GM18868 (cell line): ENCODE measurements around the gene RGS2.

Experiments
- ATAC-seq: cut with Tn5 transposase; IDR thresholded peaks from one replicate; pipeline ENCODE4 v1.9.1; 2021; ENCODE audit warnings: mild to moderate bottlenecking, moderate library complexity; ENCODE audit not compliant: unreplicated experiment

Gene RGS2

DNA sequence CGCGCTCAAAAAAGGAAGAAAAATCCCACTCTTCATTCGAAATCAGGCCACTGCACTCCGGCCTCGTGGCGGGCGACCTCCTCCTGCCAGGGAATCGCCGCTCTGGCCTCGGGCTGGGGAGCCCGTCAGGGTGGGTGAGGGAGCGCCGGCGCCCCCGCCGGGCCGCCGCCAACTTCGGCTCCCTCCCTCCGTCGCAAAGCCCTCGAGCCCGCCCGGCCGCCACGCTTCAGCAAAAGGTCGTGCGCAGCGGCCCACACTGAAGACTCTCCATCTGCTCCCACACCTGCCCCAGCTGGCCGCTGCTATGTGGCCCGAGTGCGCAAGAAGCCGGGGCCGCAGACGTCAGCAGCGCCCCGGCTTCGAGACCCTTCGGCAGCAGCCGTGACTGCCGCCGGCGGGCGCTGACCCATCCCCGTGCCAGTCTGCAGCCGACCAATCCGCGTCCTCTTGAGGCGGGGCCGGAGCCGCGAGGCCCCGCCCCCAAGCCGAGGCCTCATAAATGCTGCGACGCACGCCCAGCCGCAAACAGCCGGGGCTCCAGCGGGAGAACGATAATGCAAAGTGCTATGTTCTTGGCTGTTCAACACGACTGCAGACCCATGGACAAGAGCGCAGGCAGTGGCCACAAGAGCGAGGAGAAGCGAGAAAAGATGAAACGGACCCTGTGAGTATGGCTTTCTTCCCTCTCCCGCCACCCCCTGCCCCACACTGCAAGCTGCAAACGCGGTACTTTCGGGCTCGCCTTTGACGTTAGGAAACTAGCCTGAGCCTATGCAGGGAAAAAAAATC, at the start of gene RGS2:
Gene RGS2 (plus strand): TSS at position 522 of the 789 bp plus-strand sequence. CDS start 33 bp downstream, at position 555.
- ATAC-seq: peak; percentile 91

GRCh38 chr1:192759104-192759503, 49.7 kb upstream of the RGS2 start:
- ATAC-seq: no peak

- peak; percentile 44 for ATAC-seq
These were observed 46.6 kb upstream of the RGS2 start for GRCh38 chr1:192762265-192762664.

- ATAC-seq: no peak
These were observed 45.6 kb upstream of the RGS2 start for GRCh38 chr1:192763243-192763642.

DNA sequence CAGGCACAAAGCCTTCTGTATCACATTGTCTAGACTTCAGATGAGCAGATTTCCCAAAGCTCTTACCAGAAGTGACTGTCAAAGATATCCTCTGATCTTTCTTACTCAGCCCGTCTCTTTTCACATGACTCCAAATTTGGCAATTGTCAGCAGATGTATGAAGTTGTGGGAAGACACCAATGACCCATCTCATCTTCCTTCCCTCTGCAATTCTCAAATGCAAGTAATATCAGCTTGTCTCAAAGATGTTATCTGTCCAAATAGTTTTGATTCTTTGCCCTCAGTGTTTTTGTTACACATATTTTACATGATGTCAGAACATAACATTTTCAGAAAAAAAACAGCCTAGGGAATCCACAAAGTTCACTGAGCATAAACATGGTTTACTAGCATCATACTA, 45.1 kb upstream of the RGS2 start:
- no peak for ATAC-seq

- ATAC-seq: no peak
These were observed 44.2 kb upstream of the RGS2 start for GRCh38 chr1:192764675-192765074.

DNA sequence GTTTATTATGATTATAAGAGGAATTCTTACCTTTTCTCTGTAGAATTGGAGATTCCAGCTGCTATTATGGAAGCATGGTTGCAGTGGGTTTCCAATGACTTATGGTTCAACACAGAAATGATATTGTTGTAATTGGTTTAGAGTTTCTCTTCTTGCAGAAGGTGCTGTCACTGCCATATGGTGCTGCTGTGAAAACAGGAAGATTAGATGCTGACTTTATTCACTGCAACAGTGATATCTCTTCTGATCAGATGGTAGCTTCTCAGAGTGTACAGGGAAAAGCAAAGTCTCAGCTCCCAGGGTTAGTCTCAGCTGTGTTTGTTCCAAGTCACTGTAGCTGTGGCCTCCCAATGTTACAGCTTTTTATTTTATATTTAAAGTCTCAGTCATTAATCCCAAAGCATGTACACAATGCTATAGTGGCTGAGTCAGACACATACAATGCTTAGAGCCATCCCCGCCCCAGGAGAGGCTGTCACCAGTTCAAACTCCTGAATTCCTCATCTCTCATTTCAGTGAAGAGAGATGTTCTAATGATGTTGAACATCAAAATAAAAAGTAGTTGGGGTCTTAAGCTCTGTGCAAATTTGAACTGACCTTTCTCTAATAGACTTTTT, 42.7 kb upstream of the RGS2 start:
- no peak for ATAC-seq

GRCh38 chr1:192766876-192767275, 42.0 kb upstream of the RGS2 start:
- no peak for ATAC-seq

- no peak for ATAC-seq
These were observed 41.0 kb upstream of the RGS2 start for GRCh38 chr1:192767798-192768197.

GRCh38 chr1:192768463-192768862, 40.4 kb upstream of the RGS2 start:
- no peak for ATAC-seq

GRCh38 chr1:192771341-192771740, 37.5 kb upstream of the RGS2 start:
- no peak for ATAC-seq

DNA sequence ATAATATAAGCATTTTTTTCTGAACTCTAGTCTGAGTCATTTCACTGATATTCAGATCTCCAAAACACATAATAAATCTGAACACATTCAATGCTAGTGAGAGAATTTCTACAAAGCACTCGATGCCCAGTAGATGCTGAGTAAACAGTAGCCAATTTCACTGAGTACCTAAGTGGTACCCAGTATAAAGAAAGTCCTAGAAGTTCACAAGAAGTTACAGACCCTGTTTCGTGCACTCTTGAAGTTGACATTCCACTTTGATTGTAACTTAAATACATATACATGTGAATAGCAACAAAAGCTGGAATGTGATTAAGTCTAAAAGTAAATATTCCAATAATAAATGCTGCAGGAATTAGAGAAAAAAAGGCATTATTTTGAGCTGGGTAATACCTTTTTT, 33.2 kb upstream of the RGS2 start:
- ATAC-seq: no peak

GRCh38 chr1:192776206-192776605, 32.6 kb upstream of the RGS2 start:
- no peak for ATAC-seq

- no peak for ATAC-seq
These were observed 31.8 kb upstream of the RGS2 start for GRCh38 chr1:192776998-192777397.

DNA sequence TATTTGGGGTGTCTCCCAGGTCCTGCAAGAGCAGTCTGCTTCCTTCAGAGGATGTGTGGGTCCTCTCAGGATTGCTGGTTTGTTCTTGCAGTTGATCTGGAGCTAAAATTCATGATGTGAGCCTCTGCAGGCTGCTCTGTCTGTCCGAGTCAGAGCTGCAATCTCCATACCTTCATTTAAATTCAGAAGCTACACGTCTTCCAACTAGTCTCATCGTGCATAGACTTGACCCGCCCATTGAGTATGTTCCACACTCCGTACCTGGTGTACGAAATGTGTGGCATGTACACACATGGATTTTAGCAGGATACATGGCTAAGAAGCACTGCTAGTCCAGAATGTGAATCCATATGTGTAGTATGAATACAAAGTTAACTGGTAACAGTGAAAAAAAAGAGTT, 25.0 kb upstream of the RGS2 start:
- ATAC-seq: no peak

DNA sequence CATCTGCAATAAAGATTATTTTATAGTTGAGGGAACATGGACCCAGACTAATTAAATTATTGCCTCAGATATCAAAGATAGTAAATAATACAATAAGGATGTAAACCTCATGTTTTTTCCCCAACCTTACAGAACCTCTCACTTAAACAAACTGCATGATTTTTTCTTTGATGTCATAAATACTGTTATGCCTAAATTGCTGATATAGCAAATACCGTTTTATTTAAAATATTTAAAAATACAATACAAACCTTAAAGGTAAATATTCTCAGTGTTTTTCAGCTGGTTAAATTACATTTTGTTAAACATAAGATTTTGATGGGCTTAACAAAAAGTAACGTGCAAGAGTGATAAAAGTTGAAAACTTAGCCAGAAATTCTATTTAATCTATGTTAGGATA, 24.4 kb upstream of the RGS2 start:
- ATAC-seq: no peak

GRCh38 chr1:192786576-192786975, 22.3 kb upstream of the RGS2 start:
- no peak for ATAC-seq

DNA sequence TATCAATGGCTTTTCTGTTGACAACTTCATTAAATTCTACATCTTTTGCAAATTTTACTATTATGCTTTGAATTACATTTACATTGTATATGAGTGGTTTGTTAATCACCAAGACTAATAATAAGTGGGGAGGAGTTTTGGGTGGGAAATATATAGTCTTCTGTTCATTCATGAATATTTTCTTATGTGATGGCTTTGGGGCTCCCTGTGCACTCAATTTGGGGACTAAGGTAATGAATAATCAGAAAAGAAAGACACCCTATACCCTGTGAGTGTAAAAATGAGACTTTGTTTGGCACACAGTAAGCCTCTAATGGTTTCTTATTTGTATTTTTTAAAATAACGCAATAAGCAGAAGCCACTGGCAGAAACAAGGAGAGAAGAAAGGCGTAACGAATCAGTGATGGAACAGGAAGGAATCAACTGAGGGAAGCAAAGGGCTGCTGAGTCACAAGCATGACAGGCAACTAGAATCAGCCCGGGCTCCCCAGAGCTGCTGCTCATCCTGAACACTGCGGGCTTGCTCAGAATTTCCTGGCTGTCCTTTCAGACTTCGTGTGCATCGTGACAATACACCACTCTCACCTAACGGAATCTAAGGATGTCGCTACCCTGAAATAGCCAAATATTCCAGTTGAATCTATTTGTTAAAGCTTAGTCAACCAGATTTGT, 20.8 kb upstream of the RGS2 start:
- ATAC-seq: no peak

DNA sequence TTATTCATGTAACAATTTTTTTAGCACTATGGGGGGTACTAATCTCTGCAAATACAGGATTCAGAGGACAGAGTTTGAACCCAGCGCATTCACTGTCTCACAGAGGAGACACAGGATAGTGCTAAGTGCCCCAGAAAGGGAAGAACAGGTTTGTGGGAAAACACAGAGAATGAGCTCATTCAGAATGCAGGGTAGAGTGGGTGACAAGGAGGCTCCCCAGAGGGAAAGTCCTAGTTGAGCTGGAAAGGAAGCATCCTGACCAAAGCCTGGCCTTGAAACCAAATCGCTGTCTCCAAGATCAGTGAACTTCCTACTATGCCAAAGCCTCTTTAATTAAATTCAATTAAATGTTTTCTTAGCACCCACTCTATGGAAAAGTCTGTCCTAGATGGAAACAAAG, 19.0 kb upstream of the RGS2 start:
- ATAC-seq: no peak

DNA sequence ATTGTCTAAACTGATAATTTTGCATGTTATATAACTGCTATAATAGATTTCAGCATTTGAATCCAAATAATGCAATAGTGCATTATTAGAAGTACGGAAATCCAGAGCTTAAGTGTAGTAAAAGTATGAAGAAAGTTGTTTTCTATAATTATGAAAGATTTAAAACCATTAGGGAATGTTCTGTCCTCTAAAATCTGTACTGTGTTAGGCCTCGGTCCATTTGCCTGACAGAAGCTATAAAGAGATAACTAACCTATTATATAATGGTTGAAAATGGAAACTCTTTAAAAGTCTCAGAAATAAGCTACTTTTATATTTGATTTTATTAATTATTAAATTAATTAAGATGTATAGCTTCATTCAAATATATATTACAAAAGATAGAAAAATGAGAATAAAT, 16.2 kb upstream of the RGS2 start:
- ATAC-seq: no peak

DNA sequence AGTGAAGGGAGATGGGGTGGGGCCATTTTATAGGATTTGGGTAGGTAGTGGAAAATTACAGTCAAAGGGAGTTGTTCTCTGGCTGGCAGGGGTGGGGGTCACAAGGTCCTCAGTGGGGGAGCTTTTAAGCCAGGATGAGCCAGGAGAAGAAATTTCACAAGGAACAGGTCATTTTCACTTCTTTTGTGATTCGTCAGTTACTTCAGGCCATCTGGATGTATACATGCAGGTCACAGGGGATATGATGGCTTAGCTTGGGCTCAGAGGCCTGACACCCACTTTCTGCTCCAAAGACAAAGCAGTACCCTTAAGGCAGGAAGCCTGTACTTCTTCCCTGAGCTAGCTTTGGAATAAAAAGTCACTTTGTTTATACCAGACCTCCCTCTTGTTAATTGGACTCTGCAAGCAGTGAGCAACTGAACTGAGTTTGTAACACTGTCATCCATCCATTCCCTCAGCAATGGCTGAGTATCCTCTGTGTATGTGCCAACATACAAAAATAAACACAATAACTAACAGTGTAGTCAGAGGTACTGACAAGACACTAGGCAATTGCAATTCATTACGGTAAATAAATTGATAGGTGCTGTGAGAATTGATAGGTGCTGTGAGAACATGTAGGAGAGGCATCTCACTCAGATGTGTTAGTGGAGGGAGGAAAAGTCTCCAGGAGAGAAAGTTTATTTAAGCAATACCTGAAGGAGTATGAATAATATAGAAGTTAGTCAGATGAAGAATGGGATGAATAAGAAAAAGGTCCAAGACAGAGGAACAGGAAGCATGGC, 14.7 kb upstream of the RGS2 start:
- ATAC-seq: no peak

DNA sequence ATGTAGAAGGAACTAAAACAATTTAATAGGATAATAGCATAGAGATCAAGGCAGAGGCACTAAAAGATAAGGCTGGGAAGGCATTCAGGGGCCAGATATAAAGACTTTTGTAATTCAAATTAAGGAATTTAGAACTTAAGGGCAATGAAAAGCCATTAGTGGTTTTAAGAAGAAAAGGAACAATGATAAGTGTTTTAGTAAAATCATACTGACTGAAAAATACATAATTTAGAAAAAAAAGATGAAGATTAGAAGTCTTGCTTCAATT, 14.1 kb upstream of the RGS2 start:
- ATAC-seq: no peak
